ENCODE results near the gene QSOX1.

The QSOX1 gene

GRCh38 chr1:180185971-180186645 is 31.4 kb downstream of the QSOX1 start:
- DNase-seq (ENCODE audit: low read depth) = no peak
- no peak overlapping the region for H3K4me3 ChIP-seq (ENCODE audit: control insufficient read depth, low read depth, low read length)
- no peak for TF ChIP-seq CTCF (IDR thresholded peaks at IDR 0.05; ENCODE audit: control insufficient read depth, insufficient read depth, low read depth, low read length, missing control alignments)

- no peak for TF ChIP-seq CTCF (IDR thresholded peaks at IDR 0.05; ENCODE audit: control insufficient read depth, insufficient read depth, low read depth, low read length, missing control alignments)
- H3K4me3 ChIP-seq (ENCODE audit: control insufficient read depth, low read depth, low read length) = no peak overlapping the region
- no peak for DNase-seq (ENCODE audit: low read depth)
Observed at GRCh38 chr1:180186831-180187230, 32.2 kb downstream of the QSOX1 start.

GRCh38 chr1:180187626-180188025 is 33.0 kb downstream of the QSOX1 start:
- TF ChIP-seq CTCF (IDR thresholded peaks at IDR 0.05; ENCODE audit: control insufficient read depth, insufficient read depth, low read depth, low read length, missing control alignments) = no peak
- H3K4me3 ChIP-seq (ENCODE audit: control insufficient read depth, low read depth, low read length) = no peak overlapping the region
- no peak for DNase-seq (ENCODE audit: low read depth)

GRCh38 chr1:180188091-180188506 is 33.4 kb downstream of the QSOX1 start:
- peak; percentile 89 for TF ChIP-seq CTCF (IDR thresholded peaks at IDR 0.05; ENCODE audit: control insufficient read depth, insufficient read depth, low read depth, low read length, missing control alignments)
- no peak overlapping the region for H3K4me3 ChIP-seq (ENCODE audit: control insufficient read depth, low read depth, low read length)
- no peak for DNase-seq (ENCODE audit: low read depth)

- TF ChIP-seq CTCF (IDR thresholded peaks at IDR 0.05; ENCODE audit: control insufficient read depth, insufficient read depth, low read depth, low read length, missing control alignments) = no peak
- DNase-seq (ENCODE audit: low read depth) = no peak
- no peak overlapping the region for H3K4me3 ChIP-seq (ENCODE audit: control insufficient read depth, low read depth, low read length)
Observed at GRCh38 chr1:180188684-180189175, 34.1 kb downstream of the QSOX1 start.

GRCh38 chr1:180190091-180190490 is 35.4 kb downstream of the QSOX1 start:
- no peak for TF ChIP-seq CTCF (IDR thresholded peaks at IDR 0.05; ENCODE audit: control insufficient read depth, insufficient read depth, low read depth, low read length, missing control alignments)
- DNase-seq (ENCODE audit: low read depth) = no peak
- H3K4me3 ChIP-seq (ENCODE audit: control insufficient read depth, low read depth, low read length) = no peak overlapping the region

Measured in AG09309 (cell line).